WTC11 (cell line): ENCODE data around the gene PTAR1. TPM values are rescaled to one million over a fixed set of nuclear protein-coding genes. Genes with fewer than 3 reads are reported as not detected.

Experiments used
- ATAC-seq: fragments of 200-7000 bp; cut with Tn5 transposase; 2 replicates; pipeline ENCODE4 v1.10.0; 2021; ENCODE audit warnings: mild to moderate bottlenecking, moderate library complexity
- CTCF ChIA-PET: fragments of 300-600 bp; sonication (Branson Sonifier 250); formaldehyde crosslinking; loops from one replicate; lab custom pipeline; 2021; ENCODE audit warnings: antibody characterized with exemption; lab: Charles Lee
- POLR2A ChIA-PET: fragments of 350-600 bp; sonication (Branson Sonifier 250); formaldehyde crosslinking; loops from one replicate; lab custom pipeline; 2021; ENCODE audit warnings: antibody characterized with exemption; lab: Charles Lee
- DNase-seq: peaks from one replicate; pipeline ENCODE4 v3.0.0; 2021; ENCODE audit warnings: low spot score
- H3K27ac Mint-ChIP-seq: 2 replicates; pipeline ENCODE4 v1.8.0; 2021; ENCODE audit warnings: mixed read lengths
- H3K27me3 Mint-ChIP-seq: 2 replicates; pipeline ENCODE4 v1.8.0; 2021; ENCODE audit warnings: low read depth, mild to moderate bottlenecking, moderate library complexity, mixed read lengths
- H3K36me3 Mint-ChIP-seq: 2 replicates; pipeline ENCODE4 v1.8.0; 2021; ENCODE audit warnings: mixed read lengths
- H3K4me1 Mint-ChIP-seq: 2 replicates; pipeline ENCODE4 v1.8.0; 2022; ENCODE audit warnings: mixed read lengths
- H3K4me3 Mint-ChIP-seq: 2 replicates; pipeline ENCODE4 v1.8.0; 2021; ENCODE audit warnings: mild to moderate bottlenecking, moderate library complexity, mixed read lengths
- H3K9me3 Mint-ChIP-seq: 2 replicates; pipeline ENCODE4 v1.8.0; 2021; ENCODE audit warnings: mixed read lengths
- CREM ChIP-seq: sonication (generic); formaldehyde crosslinking; IDR thresholded peaks from 2 replicates; pipeline ENCODE4 v1.8.1; 2022; ENCODE audit warnings: mild to moderate bottlenecking, missing genetic modification reagents, moderate library complexity
- GTF2I ChIP-seq: fragments of 250-450 bp; sonication (Bioruptor Pico); conservative IDR thresholded peaks from 2 replicates; pipeline ENCODE4 v1.4.0; 2021; ENCODE audit warnings: mild to moderate bottlenecking
- IRF2 ChIP-seq: sonication (generic); formaldehyde crosslinking; IDR thresholded peaks from 2 replicates; pipeline ENCODE4 v1.8.0; 2022; ENCODE audit warnings: low read depth, missing genetic modification reagents, borderline replicate concordance
- SP1 ChIP-seq: sonication (generic); formaldehyde crosslinking; conservative IDR thresholded peaks from 2 replicates; pipeline ENCODE4 v1.8.1; 2022; ENCODE audit warnings: missing genetic modification reagents
- ZNF121 ChIP-seq: sonication (generic); formaldehyde crosslinking; IDR thresholded peaks from 2 replicates; pipeline ENCODE4 v1.8.0; 2023; ENCODE audit warnings: missing genetic modification reagents
- ZNF219 ChIP-seq: sonication (generic); formaldehyde crosslinking; IDR thresholded peaks from 2 replicates; pipeline ENCODE4 v1.8.0; 2023; ENCODE audit warnings: missing genetic modification reagents, mild to moderate bottlenecking, borderline replicate concordance
- ZNF416 ChIP-seq: fragments of 250-450 bp; sonication (Bioruptor Pico); IDR thresholded peaks from 2 replicates; pipeline ENCODE4 v1.9.0; 2021; ENCODE audit warnings: mild to moderate bottlenecking, inconsistent platforms
- total RNA-seq: library from RNA; stranded (reverse); gene quantifications from 3 replicates; pipeline ENCODE4 v1.2.3, GENCODE V29; 2021
- TF ChIP-seq, protein P1 (sequence below): sonication (generic); formaldehyde crosslinking; IDR thresholded peaks from 2 replicates; pipeline ENCODE4 v1.8.0; 2022; ENCODE audit warnings: missing genetic modification reagents
- TF ChIP-seq, protein P2 (sequence below): fragments of 250-450 bp; sonication (Bioruptor Pico); conservative IDR thresholded peaks from 2 replicates; pipeline ENCODE4 v1.9.0; 2021; ENCODE audit warnings: mild to moderate bottlenecking
- TF ChIP-seq, protein P3 (sequence below): sonication (generic); formaldehyde crosslinking; IDR thresholded peaks from 2 replicates; pipeline ENCODE4 v1.8.1; 2023; ENCODE audit warnings: mild to moderate bottlenecking, missing genetic modification reagents, borderline replicate concordance
- TF ChIP-seq, protein P4 (sequence below): sonication (generic); formaldehyde crosslinking; IDR thresholded peaks from 2 replicates; pipeline ENCODE4 v1.8.0; 2023; ENCODE audit warnings: mild to moderate bottlenecking, missing genetic modification reagents

The PTAR1 gene
- total RNA-seq, 1 experiment from 2014 or later = 90.8 TPM

DNA sequence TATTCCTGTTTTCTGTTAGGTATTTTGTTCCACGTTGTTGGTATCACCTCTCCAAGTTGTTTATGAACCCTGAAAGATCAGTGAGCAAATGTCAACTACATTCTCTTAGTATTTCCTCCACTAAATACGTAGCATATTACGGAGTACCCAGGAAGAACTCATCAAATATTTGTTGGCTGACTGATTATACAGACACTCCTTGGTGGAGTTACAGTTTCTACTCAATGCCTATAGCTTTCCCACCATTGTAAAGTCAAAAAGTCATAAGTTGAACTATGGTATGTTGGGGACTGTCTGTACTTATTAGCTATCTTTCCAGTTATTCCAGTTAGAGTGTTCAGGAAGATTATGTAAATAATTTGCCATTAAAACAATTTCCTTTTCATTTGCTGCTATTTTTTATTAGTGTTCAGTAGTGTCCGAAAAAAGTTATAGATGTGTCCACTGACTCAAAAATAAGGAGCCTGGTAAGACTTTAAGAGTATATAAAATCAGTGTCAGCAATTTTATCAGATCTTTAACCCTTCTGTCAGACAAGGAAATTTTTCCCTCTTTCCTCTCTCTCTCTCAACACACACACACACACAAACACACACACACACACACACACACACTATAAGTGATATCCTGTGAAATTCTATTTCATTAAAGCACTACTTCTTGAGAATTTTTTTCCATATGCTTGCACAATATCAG is 80.8 kb downstream of the PTAR1 start:
- no peak for DNase-seq
- Mint-ChIP-seq H3K27me3 (no peaks in the 10 kb centered on the region), H3K36me3 (no peaks in the 10 kb centered on the region), H3K4me3 (no peak overlapping the region), H3K4me1 (peaks cover 6% of the 10 kb centered on the region; the same call in 1 of the 2 replicates), H3K9me3 (no peaks in the 10 kb centered on the region), H3K27ac (no peak overlapping the region)
- POLR2A ChIA-PET = no interaction called here
- no peak for ATAC-seq
- CTCF ChIA-PET = no interaction called here
- TF ChIP-seq CREM (no peak), ZNF416 (CRISPR knock-in tag) (no peak), ZNF121 (CRISPR knock-in tag) (no peak), GTF2I (CRISPR knock-in tag) (no peak), IRF2 (CRISPR knock-in tag) (no peak)
- TF ChIP-seq, protein P1, sequence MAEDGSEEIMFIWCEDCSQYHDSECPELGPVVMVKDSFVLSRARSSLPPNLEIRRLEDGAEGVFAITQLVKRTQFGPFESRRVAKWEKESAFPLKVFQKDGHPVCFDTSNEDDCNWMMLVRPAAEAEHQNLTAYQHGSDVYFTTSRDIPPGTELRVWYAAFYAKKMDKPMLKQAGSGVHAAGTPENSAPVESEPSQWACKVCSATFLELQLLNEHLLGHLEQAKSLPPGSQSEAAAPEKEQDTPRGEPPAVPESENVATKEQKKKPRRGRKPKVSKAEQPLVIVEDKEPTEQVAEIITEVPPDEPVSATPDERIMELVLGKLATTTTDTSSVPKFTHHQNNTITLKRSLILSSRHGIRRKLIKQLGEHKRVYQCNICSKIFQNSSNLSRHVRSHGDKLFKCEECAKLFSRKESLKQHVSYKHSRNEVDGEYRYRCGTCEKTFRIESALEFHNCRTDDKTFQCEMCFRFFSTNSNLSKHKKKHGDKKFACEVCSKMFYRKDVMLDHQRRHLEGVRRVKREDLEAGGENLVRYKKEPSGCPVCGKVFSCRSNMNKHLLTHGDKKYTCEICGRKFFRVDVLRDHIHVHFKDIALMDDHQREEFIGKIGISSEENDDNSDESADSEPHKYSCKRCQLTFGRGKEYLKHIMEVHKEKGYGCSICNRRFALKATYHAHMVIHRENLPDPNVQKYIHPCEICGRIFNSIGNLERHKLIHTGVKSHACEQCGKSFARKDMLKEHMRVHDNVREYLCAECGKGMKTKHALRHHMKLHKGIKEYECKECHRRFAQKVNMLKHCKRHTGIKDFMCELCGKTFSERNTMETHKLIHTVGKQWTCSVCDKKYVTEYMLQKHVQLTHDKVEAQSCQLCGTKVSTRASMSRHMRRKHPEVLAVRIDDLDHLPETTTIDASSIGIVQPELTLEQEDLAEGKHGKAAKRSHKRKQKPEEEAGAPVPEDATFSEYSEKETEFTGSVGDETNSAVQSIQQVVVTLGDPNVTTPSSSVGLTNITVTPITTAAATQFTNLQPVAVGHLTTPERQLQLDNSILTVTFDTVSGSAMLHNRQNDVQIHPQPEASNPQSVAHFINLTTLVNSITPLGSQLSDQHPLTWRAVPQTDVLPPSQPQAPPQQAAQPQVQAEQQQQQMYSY (CRISPR knock-in tag) = no peak
- TF ChIP-seq, protein P2, sequence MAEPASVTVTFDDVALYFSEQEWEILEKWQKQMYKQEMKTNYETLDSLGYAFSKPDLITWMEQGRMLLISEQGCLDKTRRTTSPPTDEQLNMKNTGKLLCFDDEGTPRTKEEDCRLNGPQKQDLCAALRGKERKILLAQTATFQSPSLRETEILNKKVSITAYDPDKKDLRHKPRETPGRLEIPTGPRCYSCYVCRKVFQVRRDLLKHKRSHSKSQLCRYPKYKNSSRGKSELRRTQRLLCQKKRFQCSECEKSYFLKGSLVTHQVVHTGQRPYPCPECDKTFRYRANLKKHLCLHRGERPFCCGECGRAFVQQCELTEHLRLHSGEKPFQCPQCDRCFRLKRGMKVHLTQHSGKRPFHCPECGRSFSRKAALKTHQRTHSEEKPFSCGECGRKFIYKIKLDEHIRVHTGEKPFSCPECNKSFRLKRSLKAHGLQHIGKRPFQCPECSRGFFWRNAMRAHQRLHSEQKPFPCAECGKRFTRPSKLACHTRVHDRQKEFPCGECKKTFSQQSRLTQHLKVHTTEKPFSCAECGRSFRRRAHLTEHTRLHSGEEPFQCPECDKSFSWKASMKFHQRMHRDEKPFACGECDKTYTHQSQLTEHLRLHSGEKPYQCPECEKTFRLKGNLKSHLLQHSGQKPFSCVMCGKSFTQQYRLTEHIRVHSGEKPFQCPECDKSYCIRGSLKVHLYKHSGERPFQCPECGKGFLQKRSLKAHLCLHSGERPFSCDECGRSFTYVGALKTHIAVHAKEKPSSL (CRISPR knock-in tag) = no peak
- TF ChIP-seq, protein P3, sequence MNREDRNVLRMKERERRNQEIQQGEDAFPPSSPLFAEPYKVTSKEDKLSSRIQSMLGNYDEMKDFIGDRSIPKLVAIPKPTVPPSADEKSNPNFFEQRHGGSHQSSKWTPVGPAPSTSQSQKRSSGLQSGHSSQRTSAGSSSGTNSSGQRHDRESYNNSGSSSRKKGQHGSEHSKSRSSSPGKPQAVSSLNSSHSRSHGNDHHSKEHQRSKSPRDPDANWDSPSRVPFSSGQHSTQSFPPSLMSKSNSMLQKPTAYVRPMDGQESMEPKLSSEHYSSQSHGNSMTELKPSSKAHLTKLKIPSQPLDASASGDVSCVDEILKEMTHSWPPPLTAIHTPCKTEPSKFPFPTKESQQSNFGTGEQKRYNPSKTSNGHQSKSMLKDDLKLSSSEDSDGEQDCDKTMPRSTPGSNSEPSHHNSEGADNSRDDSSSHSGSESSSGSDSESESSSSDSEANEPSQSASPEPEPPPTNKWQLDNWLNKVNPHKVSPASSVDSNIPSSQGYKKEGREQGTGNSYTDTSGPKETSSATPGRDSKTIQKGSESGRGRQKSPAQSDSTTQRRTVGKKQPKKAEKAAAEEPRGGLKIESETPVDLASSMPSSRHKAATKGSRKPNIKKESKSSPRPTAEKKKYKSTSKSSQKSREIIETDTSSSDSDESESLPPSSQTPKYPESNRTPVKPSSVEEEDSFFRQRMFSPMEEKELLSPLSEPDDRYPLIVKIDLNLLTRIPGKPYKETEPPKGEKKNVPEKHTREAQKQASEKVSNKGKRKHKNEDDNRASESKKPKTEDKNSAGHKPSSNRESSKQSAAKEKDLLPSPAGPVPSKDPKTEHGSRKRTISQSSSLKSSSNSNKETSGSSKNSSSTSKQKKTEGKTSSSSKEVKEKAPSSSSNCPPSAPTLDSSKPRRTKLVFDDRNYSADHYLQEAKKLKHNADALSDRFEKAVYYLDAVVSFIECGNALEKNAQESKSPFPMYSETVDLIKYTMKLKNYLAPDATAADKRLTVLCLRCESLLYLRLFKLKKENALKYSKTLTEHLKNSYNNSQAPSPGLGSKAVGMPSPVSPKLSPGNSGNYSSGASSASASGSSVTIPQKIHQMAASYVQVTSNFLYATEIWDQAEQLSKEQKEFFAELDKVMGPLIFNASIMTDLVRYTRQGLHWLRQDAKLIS (CRISPR knock-in tag) = no peak
- TF ChIP-seq, protein P4, sequence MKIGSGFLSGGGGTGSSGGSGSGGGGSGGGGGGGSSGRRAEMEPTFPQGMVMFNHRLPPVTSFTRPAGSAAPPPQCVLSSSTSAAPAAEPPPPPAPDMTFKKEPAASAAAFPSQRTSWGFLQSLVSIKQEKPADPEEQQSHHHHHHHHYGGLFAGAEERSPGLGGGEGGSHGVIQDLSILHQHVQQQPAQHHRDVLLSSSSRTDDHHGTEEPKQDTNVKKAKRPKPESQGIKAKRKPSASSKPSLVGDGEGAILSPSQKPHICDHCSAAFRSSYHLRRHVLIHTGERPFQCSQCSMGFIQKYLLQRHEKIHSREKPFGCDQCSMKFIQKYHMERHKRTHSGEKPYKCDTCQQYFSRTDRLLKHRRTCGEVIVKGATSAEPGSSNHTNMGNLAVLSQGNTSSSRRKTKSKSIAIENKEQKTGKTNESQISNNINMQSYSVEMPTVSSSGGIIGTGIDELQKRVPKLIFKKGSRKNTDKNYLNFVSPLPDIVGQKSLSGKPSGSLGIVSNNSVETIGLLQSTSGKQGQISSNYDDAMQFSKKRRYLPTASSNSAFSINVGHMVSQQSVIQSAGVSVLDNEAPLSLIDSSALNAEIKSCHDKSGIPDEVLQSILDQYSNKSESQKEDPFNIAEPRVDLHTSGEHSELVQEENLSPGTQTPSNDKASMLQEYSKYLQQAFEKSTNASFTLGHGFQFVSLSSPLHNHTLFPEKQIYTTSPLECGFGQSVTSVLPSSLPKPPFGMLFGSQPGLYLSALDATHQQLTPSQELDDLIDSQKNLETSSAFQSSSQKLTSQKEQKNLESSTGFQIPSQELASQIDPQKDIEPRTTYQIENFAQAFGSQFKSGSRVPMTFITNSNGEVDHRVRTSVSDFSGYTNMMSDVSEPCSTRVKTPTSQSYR (CRISPR knock-in tag) = no peak

DNA sequence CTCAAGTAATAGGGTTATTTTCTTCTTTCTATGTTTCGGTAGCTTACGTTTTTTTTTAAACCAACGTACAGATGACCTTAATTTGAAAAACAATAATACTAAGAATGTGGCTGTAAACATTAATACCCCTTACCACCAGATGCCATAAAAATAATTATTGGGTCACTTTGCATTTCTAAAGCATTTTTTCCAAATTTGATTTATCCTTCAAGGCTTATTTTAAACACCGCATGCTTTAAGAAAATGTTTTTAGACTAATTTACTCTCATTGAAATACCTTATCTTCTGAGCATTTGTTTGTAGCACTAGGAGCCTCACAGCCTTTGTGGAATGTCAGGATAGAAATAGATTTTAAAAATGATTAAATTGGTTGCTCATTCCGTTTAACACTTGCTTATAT is 81.9 kb downstream of the PTAR1 start:
- no peak overlapping the region for H3K27ac Mint-ChIP-seq
- no peaks in the 10 kb centered on the region for H3K36me3 Mint-ChIP-seq
- H3K4me3 Mint-ChIP-seq = no peak overlapping the region
- no peaks in the 10 kb centered on the region for H3K9me3 Mint-ChIP-seq
- no peak for ATAC-seq
- CTCF ChIA-PET = interaction anchor here (0.5 kb wide), 1 partner anchor 290 kb away, joined by 4 read pairs; no protein-coding TSS in a partner anchor
- H3K4me1 Mint-ChIP-seq = peaks cover 11% of the 10 kb centered on the region; the same call in 1 of the 2 replicates
- no peak for DNase-seq
- peaks cover 4% of the 10 kb centered on the region for H3K27me3 Mint-ChIP-seq
- TF ChIP-seq SP1 (CRISPR knock-in tag) (no peak), ZNF219 (CRISPR knock-in tag) (no peak)
- TF ChIP-seq, all 79 proteins: peak for 0
- POLR2A ChIA-PET = no interaction called here
